ENCODE results near the gene CNTNAP2.
"Not testable (repeated sequence)": the region's sequence is repeated elsewhere in the genome, so short reads cannot be mapped to it uniquely, and the experiment has no call there.

Gene CNTNAP2

DNA sequence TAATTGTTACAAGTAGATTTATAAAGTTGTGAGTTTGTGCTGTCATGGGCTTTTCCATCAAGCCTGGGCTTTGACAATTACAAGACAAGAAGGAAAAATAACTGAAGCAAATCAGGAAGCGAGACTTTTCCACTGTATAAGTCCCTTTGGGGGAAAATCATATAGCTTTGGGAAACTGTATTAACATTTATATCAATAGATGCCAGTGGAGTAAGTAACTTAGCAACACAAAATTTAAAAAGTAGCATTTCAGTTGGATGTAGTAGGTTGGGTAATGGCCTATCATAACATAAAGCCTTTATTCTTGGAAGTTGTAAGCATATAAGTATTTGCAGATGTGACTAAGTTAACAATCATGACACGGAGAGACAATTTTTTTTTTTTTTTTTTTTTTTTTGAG lies 931.1 kb downstream of the CNTNAP2 start:
- no peak for DNase-seq

- no peak for DNase-seq
Measured at GRCh38 chr7:147048864-147049263, 932.3 kb downstream of the CNTNAP2 start.

DNA sequence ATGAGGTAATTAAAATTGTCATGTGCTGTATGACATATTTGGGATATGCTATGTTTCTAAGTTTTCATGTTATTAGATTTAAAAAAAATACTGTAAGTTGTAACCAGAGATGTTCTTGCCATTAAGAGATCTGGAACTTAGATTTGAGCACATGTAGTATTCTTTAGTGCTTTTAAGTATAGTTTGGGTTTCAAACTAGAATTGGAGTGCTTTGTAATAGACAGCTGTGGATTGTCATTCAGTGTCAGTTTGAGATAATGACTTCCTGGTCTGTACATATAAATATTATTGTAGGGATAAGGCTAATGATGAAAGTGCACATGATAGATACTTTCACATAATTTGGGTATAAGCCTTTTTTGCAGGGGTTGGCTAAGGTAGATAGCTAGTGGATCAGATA lies 936.2 kb downstream of the CNTNAP2 start:
- DNase-seq = no peak

- no peak for DNase-seq
Measured at GRCh38 chr7:147053746-147054145, 937.1 kb downstream of the CNTNAP2 start.

DNA sequence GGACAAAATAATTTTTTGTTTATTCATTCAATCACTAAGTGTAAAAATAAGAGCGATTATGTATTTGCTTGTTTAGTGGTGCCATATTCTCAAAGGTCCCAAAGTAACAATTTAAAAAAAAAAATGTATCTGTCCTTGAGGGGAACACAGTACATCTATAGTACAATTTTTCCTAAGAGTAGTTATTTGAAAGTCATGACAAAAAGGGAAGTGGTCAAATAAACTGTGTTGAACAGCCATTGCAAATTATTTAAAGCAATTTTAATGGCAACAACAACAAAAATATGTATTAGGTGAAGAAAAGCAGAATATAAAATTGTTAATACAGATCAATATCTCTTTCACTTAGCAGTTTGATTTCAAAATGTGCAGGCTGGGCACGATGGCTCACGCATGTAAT lies 943.5 kb downstream of the CNTNAP2 start:
- DNase-seq = no peak

DNA sequence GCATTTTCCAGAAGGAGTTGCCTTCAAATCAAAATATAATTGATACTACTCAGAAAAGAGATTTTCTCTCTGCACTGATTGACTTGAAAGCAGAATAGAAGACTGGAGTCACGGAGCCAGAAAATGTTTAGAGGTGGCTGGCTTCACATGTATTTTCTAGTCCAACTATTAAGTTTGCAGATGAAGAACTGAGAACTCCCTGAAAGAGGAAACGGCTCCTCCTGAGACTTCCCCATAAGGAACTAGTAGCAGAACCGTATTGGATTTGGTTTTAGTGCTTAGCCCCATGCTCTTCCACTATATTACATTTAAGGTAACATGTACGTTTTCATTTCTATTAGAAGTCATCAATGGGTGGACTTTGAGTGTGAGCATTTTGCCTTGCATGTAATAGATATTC lies 946.3 kb downstream of the CNTNAP2 start:
- DNase-seq = no peak

DNA sequence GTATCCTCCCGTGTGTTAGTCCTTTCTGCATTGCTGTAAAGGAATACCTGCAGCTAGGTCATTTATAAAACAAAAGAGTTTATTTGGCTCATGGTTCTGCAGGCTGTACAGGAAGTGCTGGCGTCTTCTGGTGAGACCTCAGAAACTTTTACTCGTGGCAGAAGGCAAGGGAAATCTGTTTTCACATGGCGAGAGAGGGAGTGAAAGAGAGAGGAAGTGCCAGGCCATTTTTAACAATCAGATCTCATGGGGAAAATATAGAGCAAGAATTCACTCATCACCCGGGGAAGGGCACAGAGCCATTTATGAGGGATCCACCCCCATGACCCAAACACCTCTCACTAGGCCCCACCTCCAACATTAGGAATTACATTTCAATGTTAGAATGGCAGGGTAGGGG lies 952.2 kb downstream of the CNTNAP2 start:
- no peak for DNase-seq

- DNase-seq = no peak
Measured at GRCh38 chr7:147069771-147070170, 953.2 kb downstream of the CNTNAP2 start.

- DNase-seq = no peak
Measured at GRCh38 chr7:147070886-147071285, 954.3 kb downstream of the CNTNAP2 start.

GRCh38 chr7:147071536-147071935 lies 954.9 kb downstream of the CNTNAP2 start:
- DNase-seq = no peak

DNA sequence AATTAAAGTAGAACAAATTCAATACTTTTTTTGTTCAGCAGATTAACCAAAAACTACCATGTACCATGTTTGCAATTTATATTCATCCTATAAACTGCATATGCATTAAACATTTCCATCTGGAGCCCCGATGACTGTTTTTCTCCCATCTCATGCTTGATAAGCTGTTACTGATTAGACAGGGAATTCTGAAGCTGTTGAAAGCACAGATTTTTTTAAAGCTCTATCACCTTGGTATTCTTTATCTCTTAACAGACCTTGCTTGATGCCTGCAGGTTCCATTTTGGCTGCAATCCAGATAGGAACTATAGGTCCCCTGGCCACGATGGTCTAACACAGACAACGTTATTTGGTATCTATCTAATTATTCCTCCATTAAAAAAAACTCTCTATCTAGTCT lies 961.7 kb downstream of the CNTNAP2 start:
- DNase-seq = no peak

DNA sequence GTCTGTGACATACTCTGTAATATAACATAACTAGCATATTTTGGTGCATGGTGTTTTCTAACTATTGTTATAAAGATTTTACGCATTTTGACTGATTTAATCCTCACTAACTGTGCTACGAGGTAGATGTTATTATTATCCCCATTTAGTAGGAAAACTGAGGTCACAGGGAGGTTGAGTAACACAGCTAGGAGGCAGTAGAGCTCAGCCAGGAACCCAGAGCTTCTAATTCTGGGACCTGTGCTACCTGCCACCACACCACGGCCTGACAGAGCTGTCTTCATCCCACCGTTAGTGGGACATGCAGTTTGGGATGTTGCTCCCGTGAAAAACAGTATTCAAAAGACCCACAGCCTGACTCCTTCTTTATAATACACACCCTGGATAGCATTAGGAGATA lies 962.5 kb downstream of the CNTNAP2 start:
- DNase-seq = no peak

DNA sequence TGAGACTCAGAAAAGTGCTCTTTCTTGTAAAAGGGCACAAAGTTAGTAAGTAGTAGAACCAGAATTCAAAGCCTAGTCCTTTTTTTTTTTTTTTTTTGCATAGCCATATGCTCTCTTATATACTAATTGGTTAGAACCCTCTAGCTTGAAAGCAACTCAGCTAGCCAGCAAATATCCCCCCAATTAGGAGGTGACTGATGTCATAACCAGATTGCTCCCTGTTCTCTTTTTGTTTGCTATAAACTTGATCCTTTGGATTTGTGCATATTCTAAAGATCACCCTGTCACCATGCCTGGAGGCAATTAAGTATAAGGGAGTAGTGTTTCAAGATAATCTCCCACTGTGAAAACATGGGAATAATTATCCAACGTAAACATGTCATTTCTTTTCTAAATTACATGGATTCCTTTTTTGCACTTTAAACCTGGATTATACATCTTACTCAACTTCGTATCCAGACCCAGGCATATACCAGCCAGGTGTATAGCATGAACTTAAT lies 963.4 kb downstream of the CNTNAP2 start:
- no peak for DNase-seq

DNA sequence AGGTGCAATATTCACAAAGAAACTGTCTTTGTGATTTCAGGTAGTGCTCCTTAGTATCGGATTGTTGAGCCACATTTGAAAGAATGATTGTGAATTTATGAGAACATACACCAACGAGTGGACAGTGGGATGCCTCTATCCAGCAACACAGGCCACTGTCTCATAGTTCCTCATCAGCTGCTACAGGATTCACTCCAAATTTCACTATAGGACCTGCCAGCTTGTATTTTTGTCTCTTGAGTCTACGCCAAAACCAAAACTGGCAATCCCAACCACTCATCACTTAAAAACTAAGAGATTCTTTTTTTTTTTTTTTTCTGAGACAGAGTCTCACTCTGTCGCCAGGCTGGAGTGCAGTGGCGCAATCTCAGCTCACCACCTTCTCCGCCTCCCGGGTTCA lies 964.5 kb downstream of the CNTNAP2 start:
- DNase-seq = no peak

DNA sequence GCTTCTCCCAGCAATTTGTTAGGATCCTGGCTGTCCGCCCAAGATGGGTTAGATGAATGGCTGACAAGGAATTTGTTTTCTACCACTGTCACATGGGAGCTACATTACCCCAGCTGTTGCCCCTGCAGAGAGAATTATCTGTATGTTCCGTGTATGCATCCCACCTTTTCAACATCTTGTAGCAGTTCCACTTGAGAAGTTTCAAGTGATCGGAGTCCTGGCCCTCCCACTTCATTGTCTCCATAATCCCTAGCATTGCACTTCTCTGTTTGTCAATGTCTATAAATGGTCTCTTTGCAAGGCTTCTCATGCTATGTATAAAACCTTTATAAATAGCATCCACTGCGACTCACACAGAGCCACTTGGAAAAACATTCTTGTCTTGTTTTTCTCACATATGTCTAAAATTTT lies 972.5 kb downstream of the CNTNAP2 start:
- DNase-seq = no peak

- DNase-seq = no peak
Measured at GRCh38 chr7:147089608-147090007, 973.0 kb downstream of the CNTNAP2 start.

DNA sequence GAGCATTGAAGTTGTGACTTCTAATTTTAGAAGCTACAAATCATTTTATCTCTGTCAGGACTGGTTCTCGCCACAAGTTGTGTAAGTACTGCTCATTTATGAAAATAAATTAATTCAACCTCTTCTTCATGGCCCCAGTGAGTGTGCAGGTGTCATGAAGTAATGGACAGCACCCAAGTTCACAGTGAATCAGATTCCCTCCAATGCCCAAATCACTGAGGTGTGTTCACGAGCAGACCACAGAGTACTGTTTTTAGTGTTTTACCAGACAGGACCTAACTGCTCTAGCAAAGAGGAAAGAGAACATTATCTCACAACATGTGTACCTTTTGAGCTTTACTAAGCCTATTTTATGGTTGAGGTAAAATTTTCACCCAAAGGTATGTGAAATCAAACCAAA lies 980.0 kb downstream of the CNTNAP2 start:
- DNase-seq = no peak

DNA sequence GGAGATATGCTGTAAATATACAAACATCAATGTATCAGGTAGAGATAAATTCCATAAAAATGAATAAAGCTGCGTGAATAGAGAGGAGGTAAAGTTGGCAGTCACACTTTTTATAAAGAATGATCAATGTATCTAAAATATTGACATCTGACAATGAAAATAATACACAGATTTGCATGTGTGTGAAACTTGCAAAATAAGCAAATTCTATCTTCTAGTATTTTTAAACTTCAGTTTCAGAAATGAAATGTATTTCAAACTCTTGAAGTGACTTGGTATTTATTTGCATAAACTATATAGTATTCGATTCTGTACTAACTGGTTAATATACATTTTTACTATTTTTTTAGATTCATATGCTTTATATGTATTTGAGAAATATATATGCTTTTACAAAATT lies 986.6 kb downstream of the CNTNAP2 start:
- no peak for DNase-seq

DNA sequence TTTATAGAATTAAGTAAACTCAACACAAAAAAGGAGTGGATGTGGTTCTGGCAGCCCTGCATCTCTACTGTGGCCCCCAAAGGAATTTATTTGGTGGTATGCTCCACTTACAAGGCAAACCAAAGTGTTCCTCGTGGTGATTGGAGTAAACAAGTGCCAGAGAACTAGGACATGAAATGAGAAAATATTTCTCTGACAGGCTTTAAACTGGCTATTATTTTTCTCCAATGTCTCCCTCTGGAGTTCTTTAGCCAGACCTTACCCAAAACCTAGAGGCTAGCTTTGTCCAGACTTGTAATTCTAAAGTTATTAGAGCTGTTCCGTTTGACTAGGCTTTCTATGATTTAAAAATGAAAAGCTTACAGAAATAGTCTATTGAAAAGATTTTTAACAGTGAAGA lies 990.1 kb downstream of the CNTNAP2 start:
- DNase-seq = no peak

DNA sequence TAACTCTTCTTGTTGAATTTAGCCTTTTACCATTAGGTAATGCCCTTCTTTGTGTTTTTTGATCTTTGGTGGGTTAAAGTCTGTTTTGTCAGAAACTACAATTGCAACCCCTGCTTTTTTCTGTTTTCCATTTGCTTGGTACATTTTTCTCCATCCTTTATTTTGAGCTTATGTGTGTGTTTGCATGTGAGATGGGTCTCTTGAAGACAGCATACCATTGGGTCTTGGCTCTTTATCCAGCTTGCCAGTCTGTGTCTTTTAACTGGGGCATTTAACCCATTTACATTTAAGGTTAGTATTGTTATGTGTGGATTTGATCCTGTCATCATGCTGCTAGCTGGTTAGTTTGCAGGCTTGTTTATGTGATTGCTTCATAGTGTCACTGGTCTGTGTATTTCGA lies 997.9 kb downstream of the CNTNAP2 start:
- DNase-seq = not testable (repeated sequence)

DNA sequence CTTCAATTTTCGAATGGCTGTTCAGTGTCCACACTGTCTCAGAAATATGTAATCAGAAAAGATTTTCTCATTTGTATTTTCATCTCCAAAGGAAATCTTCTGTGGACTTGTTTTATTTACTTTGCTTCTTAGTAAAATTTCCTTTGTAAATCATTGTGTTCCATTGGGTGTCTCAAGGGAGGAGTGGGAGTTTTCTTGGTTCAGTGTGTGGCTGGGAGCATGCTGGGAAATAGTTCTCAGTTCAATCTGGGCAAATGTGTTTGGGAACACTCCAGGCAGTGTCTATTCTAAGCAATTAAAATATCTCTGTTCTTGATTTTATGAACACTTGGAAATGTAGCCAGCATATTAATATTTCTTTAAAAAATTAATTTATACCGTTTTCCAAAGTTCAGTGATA lies 1019.8 kb downstream of the CNTNAP2 start:
- no peak for DNase-seq

DNA sequence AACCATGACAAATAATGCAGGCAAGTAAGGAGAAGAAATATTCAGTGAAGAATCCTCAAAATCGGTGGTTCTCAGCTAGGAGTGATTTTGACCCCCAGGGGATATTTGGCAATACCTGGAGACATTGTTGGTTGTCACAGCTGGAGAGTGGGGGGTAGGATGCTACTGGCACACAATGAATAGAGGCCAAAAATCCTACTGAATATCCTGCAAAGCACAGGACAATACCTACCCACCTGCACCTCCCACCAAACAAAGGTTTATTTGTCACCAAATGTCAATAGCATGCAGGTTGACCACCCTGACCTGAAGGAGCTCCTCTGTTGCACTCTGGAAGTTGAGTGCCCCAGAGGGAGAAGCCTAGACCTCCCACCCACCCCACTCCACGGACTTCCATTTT lies 1028.6 kb downstream of the CNTNAP2 start:
- no peak for DNase-seq

DNA sequence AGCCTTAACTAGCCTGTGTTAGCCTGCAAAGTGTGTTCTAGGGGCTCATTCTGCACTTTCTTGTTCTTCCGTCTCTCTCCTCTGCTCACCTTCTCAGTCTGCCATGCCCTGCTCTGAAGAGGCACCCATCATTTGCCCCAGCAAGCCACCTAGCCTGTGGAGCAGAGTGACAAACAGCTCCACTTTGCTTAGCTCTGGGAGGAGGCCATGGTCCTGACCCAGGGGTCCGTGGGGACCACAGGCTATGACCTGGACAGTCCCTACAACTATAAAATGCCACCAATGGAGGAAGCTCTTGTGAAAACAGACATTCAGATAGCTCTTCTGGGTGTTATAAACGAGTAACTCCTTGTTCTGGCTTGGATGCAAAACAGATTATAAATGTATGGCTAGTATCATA lies 1029.6 kb downstream of the CNTNAP2 start:
- no peak for DNase-seq

DNA sequence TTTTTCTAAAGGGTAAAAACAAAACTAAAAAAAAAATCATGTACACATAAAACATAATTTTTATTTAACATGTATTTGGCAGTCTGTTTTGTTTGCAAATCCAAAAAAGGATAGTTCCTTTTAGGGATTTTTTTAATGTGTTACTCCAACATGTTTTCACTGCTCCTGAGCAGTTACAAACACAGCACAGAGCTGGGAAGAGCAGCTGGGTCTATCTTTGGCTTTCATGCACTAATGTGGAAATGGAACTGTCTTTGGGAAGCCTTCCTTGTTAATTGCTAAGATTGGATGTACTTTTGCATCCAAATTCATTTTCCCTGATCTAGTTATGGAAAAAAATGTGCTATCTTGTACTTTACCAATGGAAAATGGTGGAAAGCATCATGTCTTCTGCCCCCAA lies 1035.1 kb downstream of the CNTNAP2 start:
- no peak for DNase-seq

GRCh38 chr7:147153571-147153970 lies 1037.0 kb downstream of the CNTNAP2 start:
- no peak for DNase-seq

GRCh38 chr7:147161405-147161804 lies 1044.8 kb downstream of the CNTNAP2 start:
- DNase-seq = no peak

Measured in right hindlimb (tissue), 1 donor.